B cell (primary cell): Measurements from ENCODE around the gene CTPS2.

Source experiments
- EZH2 ChIP-seq: IDR thresholded peaks from 2 replicates; pipeline ENCODE4 v1.6.1; 2012; ENCODE audit warnings: borderline replicate concordance, low read depth, mild to moderate bottlenecking, moderate library complexity, low read length; ENCODE audit not compliant: insufficient read depth, poor library complexity, severe bottlenecking
- TF ChIP-seq, protein P1 (sequence below): fragments of 200-600 bp; IDR thresholded peaks from one replicate; pipeline ENCODE4 v1.8.0; 2022; ENCODE audit warnings: antibody characterized with exemption, mild to moderate bottlenecking

DNA sequence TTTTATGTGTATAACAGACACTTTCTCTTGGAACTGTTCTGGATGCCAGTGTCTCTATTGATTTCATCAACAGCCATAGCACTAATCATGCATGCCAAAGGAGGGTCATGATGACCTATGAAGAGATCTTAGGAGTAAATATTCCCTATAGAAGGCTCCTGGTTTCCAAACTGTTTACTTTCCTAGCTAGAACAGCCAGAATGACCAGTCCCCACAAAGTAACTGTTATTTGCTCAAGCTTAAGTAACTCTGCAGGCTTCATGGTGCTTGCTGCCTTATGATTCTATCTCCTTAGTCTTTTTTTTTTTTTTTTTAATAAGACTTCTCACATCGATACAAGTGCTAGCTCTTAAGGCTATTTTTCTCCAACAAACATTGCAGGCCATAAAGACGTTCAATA, 50.1 kb downstream of the CTPS2 start:
- TF ChIP-seq, protein P1, sequence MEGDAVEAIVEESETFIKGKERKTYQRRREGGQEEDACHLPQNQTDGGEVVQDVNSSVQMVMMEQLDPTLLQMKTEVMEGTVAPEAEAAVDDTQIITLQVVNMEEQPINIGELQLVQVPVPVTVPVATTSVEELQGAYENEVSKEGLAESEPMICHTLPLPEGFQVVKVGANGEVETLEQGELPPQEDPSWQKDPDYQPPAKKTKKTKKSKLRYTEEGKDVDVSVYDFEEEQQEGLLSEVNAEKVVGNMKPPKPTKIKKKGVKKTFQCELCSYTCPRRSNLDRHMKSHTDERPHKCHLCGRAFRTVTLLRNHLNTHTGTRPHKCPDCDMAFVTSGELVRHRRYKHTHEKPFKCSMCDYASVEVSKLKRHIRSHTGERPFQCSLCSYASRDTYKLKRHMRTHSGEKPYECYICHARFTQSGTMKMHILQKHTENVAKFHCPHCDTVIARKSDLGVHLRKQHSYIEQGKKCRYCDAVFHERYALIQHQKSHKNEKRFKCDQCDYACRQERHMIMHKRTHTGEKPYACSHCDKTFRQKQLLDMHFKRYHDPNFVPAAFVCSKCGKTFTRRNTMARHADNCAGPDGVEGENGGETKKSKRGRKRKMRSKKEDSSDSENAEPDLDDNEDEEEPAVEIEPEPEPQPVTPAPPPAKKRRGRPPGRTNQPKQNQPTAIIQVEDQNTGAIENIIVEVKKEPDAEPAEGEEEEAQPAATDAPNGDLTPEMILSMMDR, result no peak
- no peak for TF ChIP-seq EZH2
